Ammon's horn (tissue), 1 donor: ENCODE results near the gene ARSB.

Experiments
- DNase-seq: peaks from one replicate; pipeline ENCODE4 v3.0.0-alpha.2; 2016; ENCODE audit warnings: low spot score

The ARSB gene

GRCh38 chr5:78804995-78805394, 180.1 kb downstream of the ARSB start:
- DNase-seq, result no peak

GRCh38 chr5:78803941-78804340, 181.2 kb downstream of the ARSB start:
- no peak for DNase-seq

GRCh38 chr5:78803353-78803752, 181.8 kb downstream of the ARSB start:
- peak; percentile 54 for DNase-seq

GRCh38 chr5:78801413-78801812, 183.7 kb downstream of the ARSB start:
- DNase-seq, result no peak

- no peak for DNase-seq
These were observed 185.7 kb downstream of the ARSB start for GRCh38 chr5:78799266-78800017.

GRCh38 chr5:78798673-78799029, 186.5 kb downstream of the ARSB start:
- DNase-seq, result no peak

GRCh38 chr5:78797936-78798672, 187.0 kb downstream of the ARSB start:
- DNase-seq, result no peak

GRCh38 chr5:78795757-78796156, 189.4 kb downstream of the ARSB start:
- DNase-seq, result no peak

GRCh38 chr5:78794693-78795215, 190.4 kb downstream of the ARSB start:
- no peak for DNase-seq

GRCh38 chr5:78793907-78794662, 191.0 kb downstream of the ARSB start:
- no peak for DNase-seq

- no peak for DNase-seq
These were observed 192.6 kb downstream of the ARSB start for GRCh38 chr5:78792345-78793055.

GRCh38 chr5:78791501-78792100, 193.5 kb downstream of the ARSB start:
- DNase-seq, result no peak

- peak; percentile 16 for DNase-seq
These were observed 197.3 kb downstream of the ARSB start for GRCh38 chr5:78787783-78788182.

- no peak for DNase-seq
These were observed 199.7 kb downstream of the ARSB start for GRCh38 chr5:78785454-78785853.

- DNase-seq, result no peak
These were observed 201.5 kb downstream of the ARSB start for GRCh38 chr5:78783434-78784130.

GRCh38 chr5:78782728-78783127, 202.4 kb downstream of the ARSB start:
- DNase-seq, result no peak

- no peak for DNase-seq
These were observed 203.4 kb downstream of the ARSB start for GRCh38 chr5:78781611-78782286.

- DNase-seq, result no peak
These were observed 205.1 kb downstream of the ARSB start for GRCh38 chr5:78779771-78780616.

- no peak for DNase-seq
These were observed 205.8 kb downstream of the ARSB start for GRCh38 chr5:78779262-78779661.
